Fibroblast of the aortic adventitia (primary cell): ENCODE data around the gene CHRNA1. TPM values are rescaled to one million over a fixed set of nuclear protein-coding genes. Genes with fewer than 3 reads are reported as not detected.

ENCODE experiments used
- DNase-seq: peaks from one replicate; pipeline ENCODE4 v3.0.0-alpha.2; 2010; ENCODE audit warnings: low read depth
- H3K4me3 ChIP-seq: 2 replicates; pipeline ENCODE4 v1.5.1; 2011; ENCODE audit warnings: low read depth, mild to moderate bottlenecking, control low read depth, low read length, moderate library complexity
- CTCF ChIP-seq: IDR thresholded peaks from 2 replicates; pipeline ENCODE4 v1.5.1; 2011; ENCODE audit warnings: mild to moderate bottlenecking, low read length, control low read depth, inconsistent platforms; ENCODE audit not compliant: insufficient read depth
- total RNA-seq: library from RNA; depleted of rRNA; stranded (reverse); fragments of >200 nt; gene quantifications from 2 replicates; pipeline ENCODE4 v1.2.3, GENCODE V29; 2012; ENCODE audit warnings: low replicate concordance

CHRNA1 gene
- total RNA-seq, result not detected in 2 replicates

- no peak for DNase-seq
- TF ChIP-seq CTCF, result no peak
- no peak within 1 kb of the TSS for H3K4me3 ChIP-seq
These were observed at the start of gene CHRNA1 for GRCh38 chr2:174764280-174765255. Gene CHRNA1 (minus strand): TSS chr2:174764472. CDS start chr2:174764394, 78 bp downstream.

- no peak for DNase-seq
- no peak overlapping the region for H3K4me3 ChIP-seq
- no peak for TF ChIP-seq CTCF
These were observed 47.8 kb upstream of the CHRNA1 start for GRCh38 chr2:174812037-174812436.

- no peak for TF ChIP-seq CTCF
- DNase-seq, result no peak
- no peak overlapping the region for H3K4me3 ChIP-seq
These were observed 43.7 kb upstream of the CHRNA1 start for GRCh38 chr2:174807931-174808330.

GRCh38 chr2:174805803-174806202 is 41.5 kb upstream of the CHRNA1 start:
- no peak overlapping the region for H3K4me3 ChIP-seq
- no peak for DNase-seq
- no peak for TF ChIP-seq CTCF

GRCh38 chr2:174802459-174802858 is 38.2 kb upstream of the CHRNA1 start:
- no peak for DNase-seq
- no peak for TF ChIP-seq CTCF
- no peak overlapping the region for H3K4me3 ChIP-seq

- no peak overlapping the region for H3K4me3 ChIP-seq
- DNase-seq, result no peak
- no peak for TF ChIP-seq CTCF
These were observed 36.3 kb upstream of the CHRNA1 start for GRCh38 chr2:174800436-174801205.
